ENCODE measurements around the gene ATP2A3.

ATP2A3 gene

DNA sequence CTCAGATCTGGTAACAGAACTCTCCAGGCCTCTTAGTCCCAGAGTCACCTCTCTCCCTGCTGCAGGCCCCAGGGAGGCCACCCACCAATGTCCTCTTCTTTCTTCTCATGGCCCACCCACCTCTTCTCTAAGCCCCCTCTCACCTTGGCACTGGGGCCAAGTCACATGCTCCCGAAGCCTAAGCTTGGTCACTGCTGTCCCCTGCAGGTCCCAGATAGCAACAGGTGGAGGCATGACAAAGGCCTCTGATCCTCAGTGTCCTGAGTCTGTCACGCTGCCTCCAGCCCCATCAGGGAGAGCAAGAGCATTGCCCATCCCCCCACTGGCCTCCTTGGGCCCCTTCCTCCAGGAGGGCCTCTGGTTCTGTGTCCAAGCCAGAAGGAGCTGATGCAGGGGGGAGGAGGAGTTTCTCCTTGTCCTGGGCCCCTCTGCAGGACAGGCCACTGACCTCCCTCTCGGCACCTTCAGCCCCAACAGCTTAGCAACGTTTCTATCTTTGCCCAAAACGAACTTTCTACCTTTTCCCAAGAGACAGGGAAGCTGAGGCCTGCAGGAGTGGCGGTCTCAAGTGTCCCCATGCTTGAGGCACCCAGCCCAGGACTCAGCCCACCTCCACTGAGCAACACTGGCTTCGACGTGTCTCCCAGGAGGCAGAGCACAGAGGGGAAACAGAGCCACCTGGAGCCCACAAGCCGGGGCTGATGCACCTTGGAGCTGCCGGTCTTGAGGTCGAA lies 56.6 kb downstream of the ATP2A3 start:
- DNase-seq = no peak

- no peak for DNase-seq
Observed at GRCh38 chr17:3906881-3907280, 57.4 kb downstream of the ATP2A3 start.

- DNase-seq = no peak
Observed at GRCh38 chr17:3905017-3905520, 59.2 kb downstream of the ATP2A3 start.

- no peak for DNase-seq
Observed at GRCh38 chr17:3904501-3904900, 59.7 kb downstream of the ATP2A3 start.

- no peak for DNase-seq
Observed at GRCh38 chr17:3903881-3904290, 60.4 kb downstream of the ATP2A3 start.

- no peak for DNase-seq
Observed at GRCh38 chr17:3903051-3903825, 61.0 kb downstream of the ATP2A3 start.

- DNase-seq = no peak
Observed at GRCh38 chr17:3900646-3901045, 63.6 kb downstream of the ATP2A3 start.

DNA sequence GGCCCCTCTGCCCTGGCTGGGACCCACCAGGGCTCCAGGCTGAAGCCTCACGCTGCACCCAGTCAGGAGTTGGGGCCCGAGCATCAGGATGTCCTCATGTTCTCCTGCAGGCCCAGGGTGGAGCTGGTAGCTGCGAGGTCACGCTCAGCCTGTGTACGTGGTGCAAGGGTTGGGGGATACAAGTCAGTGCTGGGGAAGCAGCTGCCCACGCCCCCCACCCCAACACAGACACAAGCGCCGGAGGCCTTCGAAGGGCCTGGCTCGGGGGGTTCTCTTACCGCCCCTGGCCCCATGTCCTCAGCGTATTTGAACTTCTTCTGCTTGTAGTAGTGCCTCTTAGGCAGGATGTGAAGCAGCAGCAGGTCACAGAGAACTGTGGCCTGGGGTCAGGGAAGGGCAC lies 66.5 kb downstream of the ATP2A3 start:
- no peak for DNase-seq

DNA sequence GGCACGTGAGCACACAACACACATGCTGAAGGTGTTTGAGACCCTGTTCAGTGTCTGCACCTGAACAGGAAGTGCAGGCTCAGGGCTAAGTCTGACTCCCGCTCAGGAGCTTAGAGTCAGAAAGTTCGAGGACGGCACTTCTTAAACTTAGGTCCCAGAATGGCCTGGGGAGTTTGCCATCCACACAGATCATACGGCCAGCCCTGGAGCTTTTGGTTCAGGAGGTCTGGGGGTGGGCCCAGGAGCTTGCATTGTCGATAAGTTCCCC lies 67.3 kb downstream of the ATP2A3 start:
- DNase-seq = no peak

DNA sequence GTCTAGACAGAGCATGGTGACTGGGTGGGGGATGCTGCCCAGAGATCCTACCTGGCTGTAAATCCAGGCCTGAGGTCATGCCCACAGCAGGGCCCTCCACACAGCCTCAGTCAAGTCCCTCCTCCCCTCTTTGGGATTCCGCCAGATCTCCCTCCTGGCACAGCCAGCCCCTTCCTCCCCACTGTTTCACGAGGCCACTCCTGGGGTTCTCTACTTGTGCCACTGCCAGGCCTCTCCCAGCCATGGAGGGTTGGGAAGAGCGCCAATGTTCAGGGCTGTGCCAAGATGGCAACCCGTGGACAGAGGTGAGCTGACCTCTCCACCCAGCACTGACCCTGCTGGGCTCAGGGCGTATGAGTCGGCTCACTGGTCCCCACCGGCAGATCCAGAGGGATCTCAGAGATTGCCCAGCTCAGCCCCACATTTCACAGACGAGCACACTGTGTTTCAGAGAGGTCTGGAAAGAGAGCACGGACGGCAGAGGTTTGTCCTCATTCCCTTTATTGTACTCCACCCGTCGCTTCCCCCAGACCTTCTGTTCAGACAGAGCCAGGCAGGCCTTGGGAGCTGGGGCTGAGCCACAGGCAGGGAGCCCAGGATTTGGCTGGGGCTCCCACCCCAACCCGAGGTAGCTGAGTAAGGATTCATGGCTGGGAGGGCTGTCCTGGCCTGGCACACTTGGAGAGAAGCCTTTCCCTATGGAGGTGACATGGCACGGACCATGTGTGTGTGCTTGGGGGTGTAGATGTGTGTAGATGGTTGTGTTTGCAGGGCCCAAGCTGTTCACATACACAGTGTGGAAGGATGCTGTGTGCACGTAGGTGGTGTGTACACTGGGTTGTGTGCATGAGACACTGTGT lies 67.9 kb downstream of the ATP2A3 start:
- no peak for DNase-seq

GRCh38 chr17:3895354-3895753 lies 68.9 kb downstream of the ATP2A3 start:
- no peak for DNase-seq

GRCh38 chr17:3894911-3895343 lies 69.3 kb downstream of the ATP2A3 start:
- DNase-seq = no peak

GRCh38 chr17:3894188-3894587 lies 70.0 kb downstream of the ATP2A3 start:
- no peak for DNase-seq

DNA sequence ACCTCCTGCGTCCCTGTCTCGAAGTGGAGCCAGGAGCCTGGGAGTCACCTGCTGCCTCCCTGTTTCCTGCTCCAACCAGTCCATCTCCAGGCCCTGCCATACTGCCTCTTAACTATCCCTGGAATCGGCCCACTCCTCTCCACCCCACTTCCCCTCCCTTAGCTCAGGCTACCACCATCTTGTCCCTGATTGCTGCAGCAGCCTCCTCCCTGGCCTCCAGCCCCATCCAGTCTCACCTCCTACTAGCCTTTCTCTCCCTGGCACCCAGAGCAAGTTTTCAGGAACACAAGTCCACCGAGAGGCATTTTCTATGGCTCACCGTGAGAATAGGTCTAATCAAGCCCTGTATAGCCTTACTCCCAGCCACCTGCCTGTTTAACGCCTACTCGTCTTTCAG lies 70.5 kb downstream of the ATP2A3 start:
- no peak for DNase-seq

- peak; percentile 81 to 92 (median 86) for DNase-seq
Observed at GRCh38 chr17:3893003-3893719, 71.1 kb downstream of the ATP2A3 start, which contains the start of gene CAMKK1. CAMKK1 (minus strand) TSS chr17:3893053; CDS start chr17:3885687, 7,366 bp downstream.

- peak; percentile 37 to 82 (median 81) for DNase-seq
Observed at GRCh38 chr17:3892095-3892998, 71.9 kb downstream of the ATP2A3 start.

- no peak for DNase-seq
Observed at GRCh38 chr17:3891626-3892094, 72.6 kb downstream of the ATP2A3 start.

GRCh38 chr17:3890878-3891219 lies 73.4 kb downstream of the ATP2A3 start:
- no peak for DNase-seq

GRCh38 chr17:3890082-3890877 lies 74.0 kb downstream of the ATP2A3 start:
- DNase-seq = no peak

DNA sequence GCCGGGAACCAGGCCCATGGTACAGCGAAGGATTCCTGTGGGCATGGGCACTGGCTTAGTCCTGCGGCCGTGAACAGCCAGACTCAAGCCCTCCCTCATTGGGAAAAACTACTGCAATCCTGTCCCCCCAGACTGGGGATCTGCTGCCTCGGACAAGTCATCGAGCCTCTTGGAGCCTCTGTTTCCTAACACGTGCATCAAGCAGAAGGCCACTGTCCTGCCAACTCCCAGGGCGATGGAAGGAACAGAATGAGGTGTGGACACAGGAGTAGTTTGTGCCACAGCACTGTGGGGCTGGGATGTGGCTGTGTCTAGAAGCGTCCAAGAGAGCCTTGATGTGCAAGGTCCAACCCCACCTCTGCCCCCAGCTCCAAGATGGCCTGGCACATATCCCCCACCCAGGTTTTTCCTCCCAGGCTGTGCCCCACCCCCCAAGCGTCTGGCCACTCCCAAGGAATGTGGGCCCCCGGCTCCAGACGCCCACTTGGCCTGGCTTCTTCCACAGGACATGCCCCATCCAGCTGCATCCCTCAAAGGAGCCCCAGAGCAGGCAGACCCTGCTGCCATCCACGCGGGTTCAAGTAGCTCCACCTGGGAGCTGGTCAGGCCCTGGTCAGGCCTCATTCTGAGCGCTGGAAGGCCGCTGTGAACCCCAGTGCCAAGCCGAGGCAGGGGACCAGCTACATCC lies 74.8 kb downstream of the ATP2A3 start:
- no peak for DNase-seq

All from T-helper 2 cell (primary cell).